NT2/D1 (cell line): Measurements from ENCODE around the gene PAQR5.

Experiments
- SUZ12 ChIP-seq: IDR thresholded peaks from 2 replicates; pipeline ENCODE4 v1.6.1; 2011; ENCODE audit not compliant: insufficient read length, insufficient read depth; ENCODE audit errors: extremely low read depth
- YY1 ChIP-seq: IDR thresholded peaks from 2 replicates; pipeline ENCODE4 v1.6.1; 2011; ENCODE audit not compliant: insufficient read length, insufficient read depth
- ZNF274 ChIP-seq: IDR thresholded peaks from 2 replicates; pipeline ENCODE4 v1.6.1; 2011; ENCODE audit warnings: mild to moderate bottlenecking, low read depth, low read length

DNA sequence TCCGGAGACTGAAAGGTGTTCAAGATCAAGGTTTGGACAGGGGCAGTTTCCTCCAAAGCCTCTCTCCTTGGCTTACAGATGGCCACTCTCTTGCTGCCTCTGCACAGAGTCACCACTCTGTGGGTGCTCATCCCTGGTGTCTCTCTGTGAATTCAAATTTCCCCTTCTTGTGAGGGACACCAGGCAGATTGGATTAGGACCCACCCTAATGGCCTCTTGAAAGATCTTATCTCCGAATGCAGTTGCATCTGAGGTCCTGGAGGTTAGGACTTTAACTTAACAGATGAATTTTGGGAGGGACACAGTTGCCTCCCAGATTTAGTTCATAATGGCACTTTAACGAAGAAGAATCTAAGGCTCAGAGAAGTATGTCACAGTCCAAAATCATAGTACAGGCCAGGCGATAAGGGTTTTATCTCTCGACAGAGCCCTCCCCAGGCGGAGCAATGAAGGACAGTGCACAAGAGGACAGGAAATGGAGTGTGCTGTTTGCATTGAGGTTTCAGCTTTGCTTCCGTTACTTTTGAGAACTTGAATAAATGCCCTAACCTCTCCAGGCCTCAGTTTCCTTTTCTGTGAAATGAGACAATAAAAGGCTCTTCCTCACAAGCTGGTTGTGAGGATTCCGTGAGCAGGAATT is 76.6 kb downstream of the PAQR5 start:
- TF ChIP-seq SUZ12 (no peak), ZNF274 (no peak), YY1 (no peak)
